ENCODE data around the gene MGME1.

The MGME1 gene

GRCh38 chr20:18011482-18011881 lies 42.7 kb downstream of the MGME1 start:
- no peak for TF ChIP-seq CTCF (IDR thresholded peaks at IDR 0.05; ENCODE audit: low read depth, low read length, missing control alignments)
- H3K4me3 ChIP-seq (ENCODE audit: low read depth, low read length): no peak overlapping the region
- no peak for DNase-seq (ENCODE audit: low read depth)

- no peak for TF ChIP-seq CTCF (IDR thresholded peaks at IDR 0.05; ENCODE audit: low read depth, low read length, missing control alignments)
- DNase-seq (ENCODE audit: low read depth): no peak
- no peak overlapping the region for H3K4me3 ChIP-seq (ENCODE audit: low read depth, low read length)
These were observed 43.3 kb downstream of the MGME1 start for GRCh38 chr20:18011951-18012645.

- no peak for DNase-seq (ENCODE audit: low read depth)
- TF ChIP-seq CTCF (IDR thresholded peaks at IDR 0.05; ENCODE audit: low read depth, low read length, missing control alignments): no peak
- H3K4me3 ChIP-seq (ENCODE audit: low read depth, low read length): no peak overlapping the region
These were observed 44.1 kb downstream of the MGME1 start for GRCh38 chr20:18012901-18013300.

GRCh38 chr20:18014411-18014810 lies 45.6 kb downstream of the MGME1 start:
- no peak for TF ChIP-seq CTCF (IDR thresholded peaks at IDR 0.05; ENCODE audit: low read depth, low read length, missing control alignments)
- no peak for DNase-seq (ENCODE audit: low read depth)
- H3K4me3 ChIP-seq (ENCODE audit: low read depth, low read length): no peak overlapping the region

- no peak overlapping the region for H3K4me3 ChIP-seq (ENCODE audit: low read depth, low read length)
- TF ChIP-seq CTCF (IDR thresholded peaks at IDR 0.05; ENCODE audit: low read depth, low read length, missing control alignments): no peak
- DNase-seq (ENCODE audit: low read depth): no peak
These were observed 48.0 kb downstream of the MGME1 start for GRCh38 chr20:18016772-18017171.

GRCh38 chr20:18018100-18018499 lies 49.3 kb downstream of the MGME1 start:
- H3K4me3 ChIP-seq (ENCODE audit: low read depth, low read length): no peak overlapping the region
- TF ChIP-seq CTCF (IDR thresholded peaks at IDR 0.05; ENCODE audit: low read depth, low read length, missing control alignments): no peak
- no peak for DNase-seq (ENCODE audit: low read depth)

- DNase-seq (ENCODE audit: low read depth): no peak
- TF ChIP-seq CTCF (IDR thresholded peaks at IDR 0.05; ENCODE audit: low read depth, low read length, missing control alignments): peak; percentile 89
- H3K4me3 ChIP-seq (ENCODE audit: low read depth, low read length): no peak overlapping the region
These were observed 50.2 kb downstream of the MGME1 start for GRCh38 chr20:18019068-18019467.

All from GM12864 (cell line).